SU-DHL-6 (cell line): ENCODE data around the gene AIG1.

Experiments
- EZH2phosphoT487 ChIP-seq: fragments of 200-600 bp; sonication (generic), shearing (Covaris generic); conservative IDR thresholded peaks from 2 replicates; pipeline ENCODE4 v1.6.1; 2018; ENCODE audit warnings: mild to moderate bottlenecking, antibody characterized with exemption, low read length, moderate library complexity, mixed read lengths
- TF ChIP-seq, protein P1 (sequence below): fragments of 200-600 bp; sonication (generic); IDR thresholded peaks from one replicate; pipeline ENCODE4 v1.5.1; 2017; ENCODE audit warnings: antibody characterized with exemption, mild to moderate bottlenecking, low read length, moderate library complexity; ENCODE audit not compliant: insufficient read depth, poor library complexity, severe bottlenecking

DNA sequence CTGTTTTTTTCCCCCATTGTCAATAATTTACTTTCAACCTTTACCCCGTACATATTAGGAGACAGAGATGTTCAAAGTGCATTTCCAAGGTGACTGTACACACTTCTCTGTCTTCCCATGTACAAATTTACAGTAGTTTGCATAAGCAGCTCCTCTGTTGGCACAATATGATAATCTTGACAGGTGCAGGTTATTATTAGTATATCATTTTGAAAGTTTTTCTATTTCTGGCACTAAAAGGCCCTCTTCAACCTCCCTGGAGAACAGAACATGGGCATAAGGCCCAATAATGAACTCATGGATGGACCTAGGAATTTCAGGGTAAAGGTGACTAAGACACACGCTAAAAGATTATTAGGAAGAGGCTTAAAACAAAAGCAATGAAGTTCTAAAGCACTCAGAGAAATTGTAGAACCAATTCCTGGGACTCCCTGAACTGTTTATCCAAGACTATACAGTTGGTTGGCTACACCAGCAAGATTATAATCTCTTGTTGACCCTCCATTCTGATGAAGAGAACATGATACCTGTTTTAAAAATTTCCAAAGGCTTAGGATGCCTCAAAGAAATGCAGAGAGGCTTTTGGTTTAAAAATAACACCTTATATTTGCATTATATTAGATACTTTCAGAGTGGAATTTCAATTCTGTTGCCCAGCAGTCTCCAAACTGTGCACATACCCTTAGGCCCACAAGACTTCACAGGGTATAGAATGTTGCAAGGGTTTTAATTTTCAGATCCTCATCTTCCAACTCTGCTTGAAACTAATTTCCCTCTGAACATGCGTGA lies 1.1 kb downstream of the AIG1 start:
- TF ChIP-seq, protein P1, sequence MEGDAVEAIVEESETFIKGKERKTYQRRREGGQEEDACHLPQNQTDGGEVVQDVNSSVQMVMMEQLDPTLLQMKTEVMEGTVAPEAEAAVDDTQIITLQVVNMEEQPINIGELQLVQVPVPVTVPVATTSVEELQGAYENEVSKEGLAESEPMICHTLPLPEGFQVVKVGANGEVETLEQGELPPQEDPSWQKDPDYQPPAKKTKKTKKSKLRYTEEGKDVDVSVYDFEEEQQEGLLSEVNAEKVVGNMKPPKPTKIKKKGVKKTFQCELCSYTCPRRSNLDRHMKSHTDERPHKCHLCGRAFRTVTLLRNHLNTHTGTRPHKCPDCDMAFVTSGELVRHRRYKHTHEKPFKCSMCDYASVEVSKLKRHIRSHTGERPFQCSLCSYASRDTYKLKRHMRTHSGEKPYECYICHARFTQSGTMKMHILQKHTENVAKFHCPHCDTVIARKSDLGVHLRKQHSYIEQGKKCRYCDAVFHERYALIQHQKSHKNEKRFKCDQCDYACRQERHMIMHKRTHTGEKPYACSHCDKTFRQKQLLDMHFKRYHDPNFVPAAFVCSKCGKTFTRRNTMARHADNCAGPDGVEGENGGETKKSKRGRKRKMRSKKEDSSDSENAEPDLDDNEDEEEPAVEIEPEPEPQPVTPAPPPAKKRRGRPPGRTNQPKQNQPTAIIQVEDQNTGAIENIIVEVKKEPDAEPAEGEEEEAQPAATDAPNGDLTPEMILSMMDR, result no peak
- no peak for TF ChIP-seq EZH2phosphoT487
